ENCODE measurements around the gene SPEN.
"Not testable (repeated sequence)": the region's sequence is repeated elsewhere in the genome, so short reads cannot be mapped to it uniquely, and the experiment has no call there.

SPEN gene

GRCh38 chr1:15915991-15916390 is 68.5 kb downstream of the SPEN start:
- Mint-ChIP-seq H3K36me3 (peaks cover 58% of the 10 kb centered on the region), H3K27me3 (no peaks in the 10 kb centered on the region), H3K4me3 (peak overlapping the region; percentile 35), H3K27ac (peak overlapping the region; percentile 35), H3K9me3 (no peaks in the 10 kb centered on the region), H3K4me1 (peaks cover 31% of the 10 kb centered on the region)
- CTCF ChIA-PET = no interaction called here
- no peak for DNase-seq

- H3K27ac Mint-ChIP-seq = peak overlapping the region; percentile 76
- H3K4me1 Mint-ChIP-seq = peaks cover 33% of the 10 kb centered on the region
- peaks cover 58% of the 10 kb centered on the region for H3K36me3 Mint-ChIP-seq
Measured at GRCh38 chr1:15916417-15916816, 68.9 kb downstream of the SPEN start.

DNA sequence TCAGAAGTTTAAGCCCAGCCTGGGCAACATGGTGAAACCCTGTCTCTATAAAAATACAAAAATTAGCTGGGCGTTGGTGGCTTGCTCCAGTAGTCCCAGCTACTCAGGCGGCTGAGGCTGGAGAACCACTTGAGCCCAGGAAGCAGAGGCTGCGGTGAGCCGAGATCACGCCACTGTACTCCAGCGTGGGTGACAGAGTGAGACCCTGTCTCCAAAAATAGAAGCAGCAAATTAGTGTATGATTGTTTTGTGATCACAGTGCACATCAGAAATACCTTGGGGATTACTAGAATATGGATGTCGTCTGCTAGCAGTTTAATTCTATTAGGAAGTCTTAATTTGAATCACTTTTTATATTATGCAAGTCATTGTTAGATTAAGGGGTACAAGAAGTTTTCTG is 69.4 kb downstream of the SPEN start:
- CTCF ChIA-PET = interaction anchor here (0.7 kb wide), 1 partner anchor 31 kb away, joined by 3 read pairs; no protein-coding TSS in a partner anchor
- no peak for DNase-seq
- Mint-ChIP-seq H3K9me3 (no peaks in the 10 kb centered on the region), H3K4me3 (no peak overlapping the region), H3K27ac (peak overlapping the region; percentile 76), H3K27me3 (no peaks in the 10 kb centered on the region), H3K36me3 (peaks cover 58% of the 10 kb centered on the region), H3K4me1 (peaks cover 33% of the 10 kb centered on the region)

More at GRCh38 chr1:15916417-15916816, 68.9 kb downstream of the SPEN start:
- Mint-ChIP-seq H3K4me3 (peak overlapping the region; percentile 35), H3K9me3 (no peaks in the 10 kb centered on the region), H3K27me3 (no peaks in the 10 kb centered on the region)
- CTCF ChIA-PET = interaction anchor here (0.7 kb wide), 1 partner anchor 30 kb away, joined by 3 read pairs; no protein-coding TSS in a partner anchor
- no peak for DNase-seq

DNA sequence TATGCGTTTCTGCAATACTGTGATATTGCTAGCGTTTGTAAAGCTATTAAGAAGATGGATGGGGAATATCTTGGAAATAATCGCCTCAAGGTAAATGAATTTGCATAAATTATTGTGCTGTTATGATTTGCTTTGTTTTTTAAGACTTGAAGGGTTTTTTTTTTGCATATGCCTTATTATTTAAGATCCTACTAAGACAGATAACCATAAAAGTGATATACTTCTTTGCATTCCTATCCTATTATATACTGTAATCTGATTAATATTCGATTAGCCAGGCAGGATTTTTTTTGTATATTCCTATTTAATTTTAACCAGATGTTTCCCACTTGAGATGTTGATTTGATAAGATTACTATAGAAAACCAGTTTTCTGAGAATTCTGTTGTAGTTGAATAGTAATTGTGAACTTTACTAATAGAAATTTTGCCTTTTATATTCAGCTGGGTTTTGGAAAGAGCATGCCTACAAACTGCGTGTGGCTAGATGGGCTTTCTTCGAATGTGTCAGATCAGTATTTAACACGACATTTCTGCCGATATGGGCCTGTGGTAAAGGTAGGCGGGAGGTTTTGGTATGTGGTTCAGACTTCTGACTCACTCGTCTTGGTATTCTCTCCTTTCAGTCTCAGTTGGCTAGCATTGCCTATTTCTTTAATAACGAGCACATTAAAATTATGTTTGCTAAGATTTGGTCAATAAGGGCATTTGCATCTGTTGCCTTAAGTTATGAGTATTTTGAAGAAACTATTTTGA is 71.6 kb downstream of the SPEN start:
- peak; percentile 59 for DNase-seq
- CTCF ChIA-PET = interaction anchor here (0.9 to 1.2 kb wide), 2 partner anchors 72 to 104 kb away, joined by 3 read pairs; partner anchors contain the start of gene SPEN
- Mint-ChIP-seq H3K27ac (peak overlapping the region; percentile 28), H3K36me3 (peaks cover 59% of the 10 kb centered on the region), H3K9me3 (no peaks in the 10 kb centered on the region), H3K4me3 (no peak overlapping the region), H3K27me3 (no peaks in the 10 kb centered on the region), H3K4me1 (peaks cover 33% of the 10 kb centered on the region)

GRCh38 chr1:15923241-15923640 is 75.7 kb downstream of the SPEN start:
- CTCF ChIA-PET = interaction anchor here (1.0 kb wide), 1 partner anchor 113 kb away, joined by 3 read pairs; no protein-coding TSS in a partner anchor
- Mint-ChIP-seq H3K4me3 (no peak overlapping the region), H3K27me3 (no peaks in the 10 kb centered on the region), H3K27ac (no peak overlapping the region), H3K9me3 (no peaks in the 10 kb centered on the region), H3K36me3 (peaks cover 48% of the 10 kb centered on the region), H3K4me1 (peaks cover 15% of the 10 kb centered on the region)
- no peak for DNase-seq

- H3K27me3 Mint-ChIP-seq, H3K4me1 Mint-ChIP-seq, H3K4me3 Mint-ChIP-seq, DNase-seq, H3K9me3 Mint-ChIP-seq: not testable (repeated sequence)
- H3K27ac Mint-ChIP-seq = peak overlapping the region; percentile 49
- peaks cover 58% of the 10 kb centered on the region for H3K36me3 Mint-ChIP-seq
- CTCF ChIA-PET = interaction anchor here (1.0 to 1.1 kb wide), 2 partner anchors 24 to 56 kb away, joined by 3 read pairs; no protein-coding TSS in a partner anchor
Measured at GRCh38 chr1:15926448-15926847, 78.9 kb downstream of the SPEN start.

- no peak for DNase-seq
- no peaks in the 10 kb centered on the region for H3K4me1 Mint-ChIP-seq
- H3K27me3 Mint-ChIP-seq = no peaks in the 10 kb centered on the region
- no peaks in the 10 kb centered on the region for H3K9me3 Mint-ChIP-seq
- H3K36me3 Mint-ChIP-seq = peaks cover 65% of the 10 kb centered on the region
- no peak overlapping the region for H3K4me3 Mint-ChIP-seq
- H3K27ac Mint-ChIP-seq = peak overlapping the region; percentile 33
- CTCF ChIA-PET = no interaction called here
Measured at GRCh38 chr1:15928971-15929965, 81.8 kb downstream of the SPEN start.

DNA sequence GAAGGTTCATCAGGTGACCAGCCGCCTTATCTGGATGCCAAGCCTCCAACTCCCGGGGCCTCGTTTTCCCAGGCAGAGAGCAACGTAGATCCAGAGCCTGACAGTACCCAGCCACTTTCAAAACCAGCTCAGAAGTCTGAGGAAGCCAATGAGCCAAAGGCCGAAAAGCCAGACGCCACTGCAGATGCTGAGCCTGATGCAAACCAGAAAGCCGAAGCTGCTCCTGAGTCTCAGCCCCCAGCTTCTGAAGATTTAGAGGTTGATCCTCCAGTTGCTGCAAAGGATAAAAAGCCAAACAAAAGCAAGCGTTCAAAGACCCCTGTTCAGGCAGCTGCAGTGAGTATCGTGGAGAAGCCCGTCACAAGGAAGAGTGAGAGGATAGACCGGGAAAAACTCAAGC is 83.9 kb downstream of the SPEN start:
- CTCF ChIA-PET = no interaction called here
- peaks cover 81% of the 10 kb centered on the region for H3K36me3 Mint-ChIP-seq
- H3K27ac Mint-ChIP-seq = no peak overlapping the region
- no peaks in the 10 kb centered on the region for H3K9me3 Mint-ChIP-seq
- H3K4me3 Mint-ChIP-seq = no peak overlapping the region
- no peaks in the 10 kb centered on the region for H3K27me3 Mint-ChIP-seq
- no peaks in the 10 kb centered on the region for H3K4me1 Mint-ChIP-seq
- DNase-seq = no peak

GRCh38 chr1:15931884-15932283 is 84.4 kb downstream of the SPEN start:
- Mint-ChIP-seq H3K9me3 (no peaks in the 10 kb centered on the region), H3K36me3 (peaks cover 81% of the 10 kb centered on the region), H3K27ac (no peak overlapping the region), H3K4me1 (no peaks in the 10 kb centered on the region), H3K4me3 (no peak overlapping the region), H3K27me3 (no peaks in the 10 kb centered on the region)
- CTCF ChIA-PET = no interaction called here
- DNase-seq = no peak

GRCh38 chr1:15932612-15933011 is 85.1 kb downstream of the SPEN start:
- Mint-ChIP-seq H3K27me3 (no peaks in the 10 kb centered on the region), H3K4me3 (no peak overlapping the region), H3K4me1 (peaks cover 4% of the 10 kb centered on the region), H3K36me3 (peaks cover 86% of the 10 kb centered on the region), H3K27ac (no peak overlapping the region), H3K9me3 (no peaks in the 10 kb centered on the region)
- DNase-seq = no peak
- CTCF ChIA-PET = no interaction called here

GRCh38 chr1:15933684-15934083 is 86.2 kb downstream of the SPEN start:
- no peak overlapping the region for H3K4me3 Mint-ChIP-seq
- no peaks in the 10 kb centered on the region for H3K27me3 Mint-ChIP-seq
- CTCF ChIA-PET = no interaction called here
- peaks cover 85% of the 10 kb centered on the region for H3K36me3 Mint-ChIP-seq
- DNase-seq = no peak
- no peaks in the 10 kb centered on the region for H3K9me3 Mint-ChIP-seq
- H3K27ac Mint-ChIP-seq = no peak overlapping the region
- H3K4me1 Mint-ChIP-seq = peaks cover 5% of the 10 kb centered on the region

DNA sequence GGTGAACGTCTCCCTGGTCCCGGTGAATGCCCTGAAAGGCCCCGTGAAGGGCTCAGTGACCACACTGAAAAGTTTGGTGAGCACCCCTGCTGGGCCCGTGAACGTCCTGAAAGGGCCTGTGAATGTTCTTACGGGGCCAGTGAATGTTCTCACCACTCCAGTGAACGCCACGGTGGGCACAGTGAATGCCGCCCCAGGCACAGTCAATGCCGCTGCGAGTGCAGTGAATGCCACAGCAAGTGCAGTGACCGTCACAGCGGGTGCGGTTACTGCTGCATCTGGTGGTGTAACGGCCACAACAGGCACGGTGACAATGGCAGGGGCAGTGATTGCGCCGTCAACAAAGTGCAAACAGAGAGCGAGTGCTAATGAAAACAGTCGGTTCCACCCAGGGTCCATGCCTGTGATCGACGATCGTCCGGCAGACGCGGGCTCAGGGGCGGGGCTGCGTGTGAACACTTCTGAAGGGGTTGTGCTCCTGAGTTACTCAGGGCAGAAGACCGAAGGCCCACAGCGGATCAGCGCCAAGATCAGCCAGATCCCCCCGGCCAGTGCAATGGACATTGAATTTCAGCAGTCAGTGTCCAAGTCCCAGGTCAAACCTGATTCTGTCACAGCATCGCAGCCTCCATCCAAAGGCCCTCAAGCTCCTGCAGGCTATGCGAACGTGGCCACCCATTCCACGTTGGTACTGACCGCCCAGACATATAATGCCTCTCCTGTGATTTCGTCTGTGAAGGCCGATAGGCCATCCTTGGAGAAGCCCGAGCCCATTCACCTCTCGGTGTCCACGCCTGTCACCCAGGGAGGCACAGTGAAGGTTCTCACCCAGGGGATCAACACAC is 86.9 kb downstream of the SPEN start:
- no peak overlapping the region for H3K27ac Mint-ChIP-seq
- peaks cover 84% of the 10 kb centered on the region for H3K36me3 Mint-ChIP-seq
- no peaks in the 10 kb centered on the region for H3K9me3 Mint-ChIP-seq
- H3K4me1 Mint-ChIP-seq = peaks cover 5% of the 10 kb centered on the region
- H3K27me3 Mint-ChIP-seq = no peaks in the 10 kb centered on the region
- CTCF ChIA-PET = no interaction called here
- DNase-seq = no peak
- H3K4me3 Mint-ChIP-seq = no peak overlapping the region

GRCh38 chr1:15935056-15935950 is 87.8 kb downstream of the SPEN start:
- Mint-ChIP-seq H3K27me3 (no peaks in the 10 kb centered on the region), H3K9me3 (no peaks in the 10 kb centered on the region), H3K27ac (no peak overlapping the region), H3K36me3 (peaks cover 81% of the 10 kb centered on the region), H3K4me1 (peaks cover 5% of the 10 kb centered on the region), H3K4me3 (no peak overlapping the region)
- no peak for DNase-seq
- CTCF ChIA-PET = no interaction called here

Data from activated naive CD4-positive, alpha-beta T cell treated with anti-CD3 and anti-CD28 coated beads, Interleukin-2, amount 10 ng/mL, durations not matched to agents 7 days and 5 days (primary cell).